BLaER1 treated with 17β-estradiol and CSF1 and Interleukin-3, amounts not matched to agents 10 nM and 100 nM (cell line): ENCODE results near the gene KAT2A.
"Not testable (repeated sequence)": the region's sequence is repeated elsewhere in the genome, so short reads cannot be mapped to it uniquely, and the experiment has no call there.

Experiments used
- H3K27ac ChIP-seq, 11 experiments: shearing (Covaris generic); formaldehyde crosslinking; 2 replicates each; pipeline ENCODE4 v1.8.1; 2022
- H3K27me3 ChIP-seq, 11 experiments: shearing (Covaris generic); formaldehyde crosslinking; 2 replicates each; pipeline ENCODE4 v1.8.1; 2022
- H3K36me3 ChIP-seq, 11 experiments: shearing (Covaris generic); formaldehyde crosslinking; 2 replicates each; pipeline ENCODE4 v1.8.1; 2022
- H3K4me1 ChIP-seq, 10 experiments: shearing (Covaris generic); formaldehyde crosslinking; 2 replicates each; pipeline ENCODE4 v1.8.1; 2022
- H3K4me2 ChIP-seq, 11 experiments: shearing (Covaris generic); formaldehyde crosslinking; 2 replicates each; pipeline ENCODE4 v1.8.1; 2022
- H3K4me3 ChIP-seq, 10 experiments: shearing (Covaris generic); formaldehyde crosslinking; 2 replicates each; pipeline ENCODE4 v1.8.1; 2022
- H3K9ac ChIP-seq, 11 experiments: shearing (Covaris generic); formaldehyde crosslinking; 2 replicates each; pipeline ENCODE4 v1.8.1; 2022
- H3K9me3 ChIP-seq, 11 experiments: shearing (Covaris generic); formaldehyde crosslinking; replicated peaks in 1 of 11; 2 replicates each; pipeline ENCODE4 v1.8.1; 2022
- H4K20me1 ChIP-seq, 11 experiments: shearing (Covaris generic); formaldehyde crosslinking; 2 replicates each; pipeline ENCODE4 v1.8.1; 2022
- Cebpa-rat ChIP-seq, 11 experiments: shearing (Covaris generic); IDR thresholded peaks; 2 replicates each; pipeline ENCODE4 v1.8.1; 2022

The KAT2A gene

GRCh38 chr17:42159796-42160530 lies 38.8 kb upstream of the KAT2A start:
- H3K4me3 ChIP-seq, result no peak overlapping the region
- H3K9ac ChIP-seq, result peak overlapping the region in 4 of 11 experiments; percentile 1 to 38 (median 32); a peak in 5 of 22 replicates
- peaks cover 32 to 48% (median 41%) of the 10 kb centered on the region in 10 experiments for H3K4me1 ChIP-seq

GRCh38 chr17:42155614-42156045 lies 34.5 kb upstream of the KAT2A start:
- Histone ChIP-seq H3K27me3 (no peaks in the 10 kb centered on the region), H4K20me1 (peaks cover 35 to 41% (median 39%) of the 10 kb centered on the region in 11 experiments), H3K9me3 (no peaks in the 10 kb centered on the region), H3K9ac (peak overlapping the region; percentile 54 to 99 (median 93); a peak in 17 of 22 replicates), H3K36me3 (peaks cover 12 to 31% (median 23%) of the 10 kb centered on the region in 11 experiments; a peak in 21 of 22 replicates), H3K4me1 (peaks cover 35 to 59% (median 50%) of the 10 kb centered on the region in 10 experiments), H3K4me2 (peak overlapping the region; percentile 52 to 79 (median 68); a peak in 21 of 22 replicates), H3K27ac (peak overlapping the region in 6 of 11 experiments; percentile 31 to 98 (median 88); a peak in 12 of 22 replicates), H3K4me3 (peak overlapping the region; percentile 87 to 100 (median 94))
- no peak for TF ChIP-seq Cebpa-rat (IDR thresholded peaks at IDR 0.05)

More at GRCh38 chr17:42159796-42160530, 38.8 kb upstream of the KAT2A start:
- no peaks in the 10 kb centered on the region for H3K9me3 ChIP-seq
- TF ChIP-seq Cebpa-rat (IDR thresholded peaks at IDR 0.05), result no peak
- no peaks in the 10 kb centered on the region for H3K27me3 ChIP-seq
- no peaks in the 10 kb centered on the region for H3K36me3 ChIP-seq
- H4K20me1 ChIP-seq, result no peaks in the 10 kb centered on the region
- peak overlapping the region in 8 of 11 experiments; percentile 33 to 79 (median 68); a peak in 15 of 22 replicates for H3K4me2 ChIP-seq
- H3K27ac ChIP-seq, result peak overlapping the region in 5 of 11 experiments; percentile 4 to 35 (median 16); a peak in 3 of 22 replicates

DNA sequence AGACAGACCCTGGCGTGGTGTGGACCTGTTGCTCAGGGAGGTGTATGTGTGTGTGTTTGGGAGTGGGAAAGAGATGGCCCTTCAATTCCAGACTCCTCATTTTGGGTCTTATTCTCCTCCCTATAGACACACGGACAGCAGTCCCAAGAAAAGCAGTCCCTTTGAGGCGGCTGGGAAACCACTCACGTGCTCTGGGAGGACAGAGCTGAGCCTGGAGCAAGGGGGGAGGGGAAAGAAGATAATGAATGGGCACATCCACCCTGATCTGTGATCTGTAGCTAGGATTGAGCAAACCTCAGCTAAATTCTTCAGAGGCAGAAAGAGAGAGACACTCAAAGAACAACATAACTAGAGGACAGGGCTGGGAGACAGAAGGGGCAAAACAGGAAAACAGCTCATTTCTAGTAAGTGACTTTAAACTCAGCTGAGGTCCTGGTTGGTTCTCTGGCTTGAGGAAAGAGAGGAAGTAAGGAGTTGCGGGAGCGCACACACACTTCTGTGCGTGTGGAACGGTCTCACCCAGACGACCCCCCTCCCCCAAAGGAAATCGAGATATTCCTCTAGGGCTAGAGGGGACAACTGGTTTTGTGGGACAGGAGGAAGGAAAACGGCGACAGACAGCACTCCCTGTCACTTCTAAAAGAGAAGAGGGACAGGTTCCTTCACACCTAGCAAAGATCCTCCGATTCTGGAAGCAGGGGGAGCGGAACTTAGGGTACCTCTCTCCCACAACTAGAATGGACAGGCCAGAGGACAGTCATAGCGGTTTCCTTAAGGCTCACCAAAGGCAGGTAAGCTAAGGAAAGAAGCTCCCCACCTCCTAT lies 33.0 kb upstream of the KAT2A start:
- no peaks in the 10 kb centered on the region for H3K9me3 ChIP-seq
- peaks cover 21 to 61% (median 40%) of the 10 kb centered on the region in 10 experiments for H3K4me1 ChIP-seq
- peaks cover 50 to 56% (median 54%) of the 10 kb centered on the region in 11 experiments for H4K20me1 ChIP-seq
- no peak for TF ChIP-seq Cebpa-rat (IDR thresholded peaks at IDR 0.05)
- peak overlapping the region; percentile 87 to 100 (median 94) for H3K4me3 ChIP-seq
- H3K9ac ChIP-seq, result peak overlapping the region; percentile 91 to 99 (median 96)
- H3K4me2 ChIP-seq, result peak overlapping the region; percentile 83 to 97 (median 93)
- H3K27me3 ChIP-seq, result no peaks in the 10 kb centered on the region
- H3K27ac ChIP-seq, result peak overlapping the region; percentile 83 to 98 (median 93)
- H3K36me3 ChIP-seq, result peaks cover 26 to 46% (median 38%) of the 10 kb centered on the region in 11 experiments

DNA sequence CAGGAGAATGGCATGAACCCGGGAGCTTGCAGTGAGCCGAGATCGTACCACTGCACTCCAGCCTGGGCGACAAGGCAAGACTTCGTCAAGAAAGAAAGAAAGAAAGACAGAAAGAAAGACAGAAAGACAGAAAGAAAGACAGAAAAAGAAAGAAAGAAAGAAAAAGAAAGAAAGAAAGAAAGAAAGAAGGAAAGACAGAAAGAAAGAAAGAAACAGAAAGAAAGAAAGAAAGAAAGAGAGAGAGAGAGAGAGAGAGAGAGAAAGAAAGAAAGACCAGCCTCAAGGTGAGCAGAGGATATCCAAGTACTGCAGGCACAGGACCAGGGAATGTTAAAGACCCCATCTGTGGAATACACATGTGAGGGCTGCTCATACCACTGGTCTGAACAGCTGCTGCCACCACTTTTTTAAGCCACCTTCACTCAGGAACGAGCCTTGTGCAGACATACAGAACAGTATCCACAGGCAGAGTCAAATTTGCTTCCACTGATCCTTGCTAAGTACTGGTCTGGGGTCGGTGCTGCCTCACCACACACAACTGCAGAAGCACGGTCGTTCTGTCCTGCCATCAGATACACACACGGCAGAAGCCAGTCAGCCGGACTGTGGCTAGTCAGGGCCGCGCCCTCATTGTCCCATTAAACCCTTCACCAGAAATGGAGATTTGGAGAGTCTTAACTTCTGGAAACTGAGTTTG lies 25.9 kb upstream of the KAT2A start:
- peaks cover 22 to 98% (median 38%) of the 10 kb centered on the region in 10 experiments for H3K4me1 ChIP-seq
- H3K9ac ChIP-seq, result peak overlapping the region in 1 of 11 experiments; percentile 32; a peak in 1 of 22 replicates
- H3K36me3 ChIP-seq, result peaks cover 73 to 100% (median 93%) of the 10 kb centered on the region in 11 experiments
- peaks cover 93 to 100% (median 100%) of the 10 kb centered on the region in 11 experiments for H4K20me1 ChIP-seq
- H3K27ac ChIP-seq, result no peak overlapping the region
- no peaks in the 10 kb centered on the region for H3K27me3 ChIP-seq
- no peak overlapping the region for H3K4me3 ChIP-seq
- no peaks in the 10 kb centered on the region for H3K9me3 ChIP-seq
- no peak for TF ChIP-seq Cebpa-rat (IDR thresholded peaks at IDR 0.05)
- peak overlapping the region in 3 of 11 experiments; percentile 16 to 40 (median 28); a peak in 2 of 22 replicates for H3K4me2 ChIP-seq

GRCh38 chr17:42143138-42143537 lies 22.0 kb upstream of the KAT2A start:
- H3K27me3 ChIP-seq, H3K4me3 ChIP-seq, H3K9me3 ChIP-seq: not testable (repeated sequence)
- H3K4me1 ChIP-seq, result peaks cover 38 to 98% (median 58%) of the 10 kb centered on the region in 10 experiments
- H3K27ac ChIP-seq, result peak overlapping the region in 3 of 11 experiments; percentile 3 to 29 (median 25); a peak in 3 of 22 replicates
- peaks cover 95 to 100% (median 100%) of the 10 kb centered on the region in 11 experiments for H4K20me1 ChIP-seq
- peak overlapping the region; percentile 35 to 87 (median 63) for H3K4me2 ChIP-seq
- peaks cover 56 to 100% (median 88%) of the 10 kb centered on the region in 11 experiments for H3K36me3 ChIP-seq
- H3K9ac ChIP-seq, result peak overlapping the region in 6 of 11 experiments; percentile 16 to 67 (median 34); a peak in 6 of 22 replicates

GRCh38 chr17:42142371-42142896 lies 21.3 kb upstream of the KAT2A start:
- peak overlapping the region in 7 of 11 experiments; percentile 3 to 45 (median 25); a peak in 8 of 22 replicates for H3K27ac ChIP-seq
- peak overlapping the region; percentile 35 to 87 (median 63) for H3K4me2 ChIP-seq
- no peaks in the 10 kb centered on the region for H3K9me3 ChIP-seq
- H3K9ac ChIP-seq, result peak overlapping the region in 9 of 11 experiments; percentile 14 to 67 (median 42); a peak in 14 of 22 replicates
- no peak overlapping the region; a peak in 1 of 20 replicates for H3K4me3 ChIP-seq
- no peaks in the 10 kb centered on the region for H3K27me3 ChIP-seq
- H3K36me3 ChIP-seq, result peaks cover 53 to 100% (median 88%) of the 10 kb centered on the region in 11 experiments
- peaks cover 38 to 98% (median 59%) of the 10 kb centered on the region in 10 experiments for H3K4me1 ChIP-seq
- no peak for TF ChIP-seq Cebpa-rat (IDR thresholded peaks at IDR 0.05)
- H4K20me1 ChIP-seq, result peaks cover 95 to 100% (median 100%) of the 10 kb centered on the region in 11 experiments

DNA sequence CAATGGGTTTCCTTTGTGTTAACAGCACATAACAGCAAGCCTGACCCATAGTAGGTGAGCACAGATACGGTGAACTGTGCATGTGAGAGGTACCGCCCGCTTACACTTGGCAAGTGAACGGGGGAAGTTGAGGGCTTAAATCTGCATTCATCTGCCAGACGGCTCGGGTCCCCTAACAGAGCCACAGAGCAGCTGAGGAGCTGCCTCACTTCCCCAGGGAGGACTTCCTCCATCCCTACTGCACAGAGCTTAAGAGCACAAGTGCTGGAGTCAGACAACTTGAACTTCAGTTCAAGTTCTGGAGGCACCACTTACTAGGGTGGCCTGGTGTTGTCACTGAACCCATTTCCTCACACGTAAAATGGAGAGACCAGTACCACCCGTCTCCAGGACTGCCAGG lies 20.2 kb upstream of the KAT2A start:
- Histone ChIP-seq H3K4me2 (peak overlapping the region; percentile 35 to 87 (median 63)), H4K20me1 (peaks cover 89 to 100% (median 100%) of the 10 kb centered on the region in 11 experiments)

More for the DNA sequence above, 20.2 kb upstream of the KAT2A start:
- Histone ChIP-seq H3K4me3 (no peak overlapping the region; a peak in 1 of 20 replicates), H3K9me3 (no peaks in the 10 kb centered on the region), H3K27ac (peak overlapping the region in 3 of 11 experiments; percentile 0 to 23 (median 1); a peak in 2 of 22 replicates), H3K4me1 (peaks cover 39 to 98% (median 66%) of the 10 kb centered on the region in 10 experiments), H3K36me3 (peaks cover 53 to 100% (median 88%) of the 10 kb centered on the region in 11 experiments), H3K27me3 (no peaks in the 10 kb centered on the region), H3K9ac (peak overlapping the region in 2 of 11 experiments; percentile 19 to 25; a peak in 3 of 22 replicates)
- TF ChIP-seq Cebpa-rat (IDR thresholded peaks at IDR 0.05), result no peak
